Colonic mucosa (tissue), 4 donors: ENCODE data around the gene DCLK1. TPM values are rescaled to one million over a fixed set of nuclear protein-coding genes. Genes with fewer than 3 reads are reported as not detected.

Experiments
- DNase-seq: peaks from one replicate; pipeline ENCODE4 v3.0.0-alpha.2; 2020
- H3K27ac ChIP-seq: fragments of 200-600 bp; one replicate; pipeline ENCODE4 v1.8.0; 2021
- H3K27me3 ChIP-seq: fragments of 200-600 bp; one replicate; pipeline ENCODE4 v1.8.0; 2021
- H3K36me3 ChIP-seq: fragments of 200-600 bp; one replicate; pipeline ENCODE4 v1.8.0; 2021
- H3K4me1 ChIP-seq: fragments of 200-600 bp; one replicate; pipeline ENCODE4 v1.8.0; 2021; ENCODE audit warnings: mild to moderate bottlenecking
- H3K4me3 ChIP-seq: fragments of 200-600 bp; one replicate; pipeline ENCODE4 v1.8.0; 2021
- H3K9ac ChIP-seq, 2 donors: one replicate each; pipeline ENCODE4 v1.7.0; 2013; ENCODE audit warnings: control low read depth in 2 of 2, low read depth in 2 of 2, low read length in 2 of 2
- H3K9me3 ChIP-seq: fragments of 200-600 bp; one replicate; pipeline ENCODE4 v1.8.0; 2021
- CTCF ChIP-seq: fragments of 200-600 bp; IDR thresholded peaks from one replicate; pipeline ENCODE4 v1.8.0; 2022; ENCODE audit warnings: antibody characterized with exemption, mild to moderate bottlenecking
- intact Hi-C: fragments of 100-400 bp; cut with DNase I; formaldehyde crosslinking; loops from one replicate; pipeline ENCODE4 v1.14.1; 2022
- total RNA-seq, 2 donors: library from RNA; stranded (reverse); fragmentation: NEBNext Ultra II Directional in 1 of 2; extraction: Animal tissue kit (Norgen Biotek cat#: 25700) in 1 of 2; gene quantifications; one replicate each; pipeline ENCODE4 v1.2.1, GENCODE V29; 2021
- donor health status: healthy.
- donor health status: DM: no; HTN: no; CAD: no.
- donor health status: DM: no; HTN: no; CAD: no.

Gene DCLK1
- total RNA-seq, 2 donors from 2014 or later: 1.5 to 5.0 TPM

- intact Hi-C loops: no loop called here
- H3K27ac ChIP-seq: no peak overlapping the region
- H3K27me3 ChIP-seq: no peaks in the 10 kb centered on the region
- H3K9ac ChIP-seq: no peak overlapping the region
- no peaks in the 10 kb centered on the region for H3K36me3 ChIP-seq
- DNase-seq: no peak
- no peak for TF ChIP-seq CTCF
- H3K4me1 ChIP-seq: no peaks in the 10 kb centered on the region
- H3K9me3 ChIP-seq: no peaks in the 10 kb centered on the region
- H3K4me3 ChIP-seq: no peak overlapping the region
These were observed 297.4 kb downstream of the DCLK1 start for GRCh38 chr13:35833608-35834275.

- intact Hi-C loops: no loop called here
- no peak for TF ChIP-seq CTCF
- H3K27ac ChIP-seq: no peak overlapping the region
These were observed 298.2 kb downstream of the DCLK1 start for GRCh38 chr13:35833031-35833430.

GRCh38 chr13:35832551-35832950 is 298.6 kb downstream of the DCLK1 start:
- DNase-seq: no peak
- intact Hi-C loops: no loop called here
- no peaks in the 10 kb centered on the region for H3K9me3 ChIP-seq
- no peak overlapping the region for H3K9ac ChIP-seq
- no peak for TF ChIP-seq CTCF
- no peaks in the 10 kb centered on the region for H3K4me1 ChIP-seq
- no peaks in the 10 kb centered on the region for H3K27me3 ChIP-seq
- H3K27ac ChIP-seq: no peak overlapping the region
- H3K4me3 ChIP-seq: no peak overlapping the region
- H3K36me3 ChIP-seq: no peaks in the 10 kb centered on the region

More at GRCh38 chr13:35833031-35833430, 298.2 kb downstream of the DCLK1 start:
- DNase-seq: no peak
- H3K9ac ChIP-seq: no peak overlapping the region
- no peaks in the 10 kb centered on the region for H3K27me3 ChIP-seq
- no peaks in the 10 kb centered on the region for H3K4me1 ChIP-seq
- H3K9me3 ChIP-seq: no peaks in the 10 kb centered on the region
- no peaks in the 10 kb centered on the region for H3K36me3 ChIP-seq
- H3K4me3 ChIP-seq: no peak overlapping the region

GRCh38 chr13:35830850-35831450 is 300.2 kb downstream of the DCLK1 start:
- H3K4me1 ChIP-seq: no peaks in the 10 kb centered on the region
- no peak overlapping the region for H3K4me3 ChIP-seq
- intact Hi-C loops: no loop called here
- H3K36me3 ChIP-seq: no peaks in the 10 kb centered on the region
- H3K27me3 ChIP-seq: no peaks in the 10 kb centered on the region
- H3K27ac ChIP-seq: no peak overlapping the region
- no peak for DNase-seq
- no peak overlapping the region for H3K9ac ChIP-seq
- no peak for TF ChIP-seq CTCF
- H3K9me3 ChIP-seq: no peaks in the 10 kb centered on the region

- Histone ChIP-seq H3K4me1 (no peaks in the 10 kb centered on the region), H3K4me3 (no peak overlapping the region), H3K27ac (no peak overlapping the region), H3K36me3 (no peaks in the 10 kb centered on the region), H3K9ac (no peak overlapping the region), H3K27me3 (no peaks in the 10 kb centered on the region), H3K9me3 (no peaks in the 10 kb centered on the region)
- intact Hi-C loops: no loop called here
- TF ChIP-seq CTCF: no peak
- no peak for DNase-seq
These were observed 304.4 kb downstream of the DCLK1 start for GRCh38 chr13:35826626-35827254.
